GM21723 (cell line): ENCODE measurements around the gene MYEOV.
A peak's percentile ranks its signal among the peaks of the same experiment; 100 is the strongest.

Experiments used
- ATAC-seq: cut with Tn5 transposase; IDR thresholded peaks from one replicate; pipeline ENCODE4 v1.9.1; 2021; ENCODE audit warnings: mild to moderate bottlenecking, moderate library complexity; ENCODE audit not compliant: unreplicated experiment

Gene MYEOV

DNA sequence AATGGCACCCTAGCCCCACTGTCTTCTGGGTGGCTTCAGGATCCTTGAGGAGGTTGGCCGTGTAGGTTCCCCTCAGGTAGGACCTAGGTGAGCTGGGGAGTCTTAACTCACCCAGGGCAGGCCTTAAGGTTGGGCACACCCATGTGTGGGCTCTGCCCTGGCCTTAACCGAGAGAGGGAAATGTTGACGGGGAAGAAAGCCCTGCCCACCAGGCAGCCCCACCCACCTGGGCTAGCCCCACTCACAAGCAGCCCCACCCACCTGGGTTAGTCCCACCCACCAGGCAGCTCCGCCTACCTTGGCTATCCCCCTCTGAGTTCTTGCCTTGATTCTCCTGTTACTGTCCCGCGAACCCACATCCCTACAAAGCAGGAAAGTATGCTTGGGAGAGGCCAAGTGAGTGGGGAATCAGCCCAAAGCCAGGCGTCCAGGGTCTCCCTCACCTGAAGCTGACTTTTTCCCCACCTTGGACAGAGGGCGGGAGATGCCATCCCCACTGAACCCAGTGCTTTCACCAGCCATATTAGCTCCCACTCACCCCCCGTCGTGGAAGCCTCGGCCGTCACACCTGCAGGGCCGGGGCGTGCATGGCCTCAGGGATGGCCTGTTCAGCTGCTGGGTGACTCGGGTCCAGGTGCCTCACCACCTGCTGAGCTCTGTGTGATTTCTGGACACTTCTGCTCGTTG lies at the start of gene MYEOV:
Gene MYEOV (plus strand): TSS at position 337 of the 687 bp plus-strand sequence. CDS start 1,200 bp downstream, outside the sequence.
- ATAC-seq: no peak

DNA sequence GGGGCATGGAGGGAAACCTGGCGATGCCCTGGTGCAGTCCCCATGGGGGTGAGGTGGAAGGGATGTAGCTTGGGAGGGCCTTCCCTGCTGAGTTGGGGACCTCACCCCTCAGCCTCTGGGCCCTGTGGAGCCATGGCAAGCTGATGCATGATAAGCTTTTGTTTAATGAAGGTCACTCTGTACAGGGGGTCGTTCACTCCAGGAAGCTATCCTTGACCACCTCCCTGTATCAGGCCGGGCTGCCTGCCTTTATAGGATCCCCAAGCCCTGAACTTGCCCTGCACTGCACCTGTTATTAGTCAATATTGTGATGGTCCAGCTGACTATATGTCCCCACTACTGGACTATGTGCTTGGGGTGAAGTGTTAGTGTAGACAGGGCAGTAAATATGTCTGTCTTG lies 49.7 kb upstream of the MYEOV start:
- ATAC-seq: no peak

DNA sequence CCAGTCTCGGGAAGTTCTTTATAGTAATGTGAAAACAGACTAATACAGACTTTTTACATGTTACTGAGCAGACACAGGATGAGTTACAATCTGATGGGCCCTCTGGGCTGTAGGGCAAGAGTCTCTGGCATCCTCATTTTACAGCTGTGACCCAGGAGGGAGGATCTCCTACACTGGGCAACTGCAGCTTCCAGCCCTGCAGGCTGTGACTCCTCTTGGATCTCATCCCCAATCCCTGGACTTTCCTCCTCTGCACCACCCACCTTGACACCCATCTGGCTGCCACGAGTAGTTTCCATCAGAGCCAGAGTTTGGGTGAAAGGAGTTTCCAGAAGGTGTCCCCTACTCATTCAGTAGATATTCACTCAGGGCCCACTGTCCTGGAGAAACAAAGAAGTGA lies 48.9 kb upstream of the MYEOV start:
- ATAC-seq: no peak

DNA sequence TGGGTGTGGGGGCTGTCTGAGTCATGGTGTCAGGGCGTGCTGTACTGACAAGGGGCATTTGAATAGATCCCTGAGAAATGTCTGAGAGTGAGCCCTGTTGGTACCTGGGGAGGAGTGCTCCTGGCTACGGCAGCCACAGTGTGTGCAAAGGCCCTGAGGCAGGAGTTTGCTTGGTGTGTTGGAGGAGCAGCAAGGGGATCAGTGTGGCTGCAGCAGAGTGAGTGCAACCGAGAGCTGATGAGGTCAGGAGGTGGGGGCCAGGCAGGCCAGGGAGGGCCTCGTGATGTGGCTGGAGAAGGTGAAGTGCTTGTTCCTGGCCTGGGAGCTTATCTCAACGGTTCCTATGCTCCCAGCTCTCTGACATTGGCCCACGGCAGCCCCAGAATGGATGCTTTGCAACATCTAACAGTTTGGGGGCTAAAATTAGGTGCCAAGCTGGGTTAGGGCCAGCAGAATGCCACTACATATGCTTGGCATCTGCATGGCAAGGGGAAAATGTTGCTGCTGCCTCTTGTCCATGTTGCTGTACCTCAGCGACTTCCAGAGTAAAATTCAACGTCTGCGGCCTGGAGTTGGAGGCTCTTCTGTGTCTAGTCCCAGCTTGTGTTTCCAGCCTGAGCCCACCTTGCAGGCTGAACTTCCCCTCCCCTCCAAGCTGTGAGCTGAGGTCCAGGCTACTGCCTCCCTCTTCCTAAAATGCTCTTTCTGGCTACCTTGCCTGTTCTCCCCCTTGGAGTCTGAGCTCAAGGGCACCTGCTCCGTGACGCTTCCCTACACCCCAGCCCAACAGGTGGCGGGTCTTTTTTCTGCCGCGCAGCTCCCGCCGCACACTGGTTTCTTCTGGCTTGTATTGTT lies 48.2 kb upstream of the MYEOV start:
- ATAC-seq: no peak

DNA sequence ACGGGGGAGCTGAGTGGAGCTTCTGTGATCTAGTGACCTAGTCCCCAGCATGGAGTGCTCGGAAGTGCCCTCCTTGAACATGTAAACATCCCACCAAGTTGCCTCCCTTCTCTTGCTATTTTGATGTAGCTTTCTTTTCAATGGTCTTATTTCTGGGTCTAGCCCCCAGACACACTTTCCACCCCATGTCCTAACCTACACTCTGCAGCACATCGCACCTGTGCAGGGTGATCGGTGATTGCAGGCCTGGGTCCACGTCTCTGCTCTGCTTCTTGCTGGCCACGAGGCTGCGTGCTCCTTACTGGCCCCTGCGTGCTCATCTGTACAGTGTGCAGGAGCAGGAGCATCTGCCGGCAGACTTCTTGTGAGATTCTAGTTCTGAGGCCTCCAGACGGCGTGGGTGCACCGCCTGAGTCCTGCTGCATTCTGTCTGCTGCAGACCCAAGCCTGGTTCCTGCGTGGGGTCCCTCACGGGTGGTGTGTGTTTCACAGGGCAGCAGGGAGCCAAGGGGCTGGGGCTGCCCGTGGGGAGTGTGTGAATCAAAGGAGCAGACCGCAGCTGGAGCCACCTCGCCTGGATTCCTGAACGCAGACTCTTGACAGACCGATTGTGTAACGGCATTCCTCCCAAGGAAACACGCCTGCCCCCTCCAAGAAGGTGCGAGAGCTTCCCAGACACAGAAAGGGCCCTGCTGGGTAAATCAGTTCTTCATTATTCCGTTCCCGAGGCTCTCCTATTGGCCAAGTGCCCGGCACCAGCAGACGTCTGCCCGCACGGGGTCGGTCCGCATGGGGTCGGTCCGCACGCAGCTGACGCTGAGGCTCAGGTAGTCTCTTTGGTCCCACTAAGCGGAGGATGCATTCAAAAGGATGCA lies 44.4 kb upstream of the MYEOV start:
- ATAC-seq: no peak

DNA sequence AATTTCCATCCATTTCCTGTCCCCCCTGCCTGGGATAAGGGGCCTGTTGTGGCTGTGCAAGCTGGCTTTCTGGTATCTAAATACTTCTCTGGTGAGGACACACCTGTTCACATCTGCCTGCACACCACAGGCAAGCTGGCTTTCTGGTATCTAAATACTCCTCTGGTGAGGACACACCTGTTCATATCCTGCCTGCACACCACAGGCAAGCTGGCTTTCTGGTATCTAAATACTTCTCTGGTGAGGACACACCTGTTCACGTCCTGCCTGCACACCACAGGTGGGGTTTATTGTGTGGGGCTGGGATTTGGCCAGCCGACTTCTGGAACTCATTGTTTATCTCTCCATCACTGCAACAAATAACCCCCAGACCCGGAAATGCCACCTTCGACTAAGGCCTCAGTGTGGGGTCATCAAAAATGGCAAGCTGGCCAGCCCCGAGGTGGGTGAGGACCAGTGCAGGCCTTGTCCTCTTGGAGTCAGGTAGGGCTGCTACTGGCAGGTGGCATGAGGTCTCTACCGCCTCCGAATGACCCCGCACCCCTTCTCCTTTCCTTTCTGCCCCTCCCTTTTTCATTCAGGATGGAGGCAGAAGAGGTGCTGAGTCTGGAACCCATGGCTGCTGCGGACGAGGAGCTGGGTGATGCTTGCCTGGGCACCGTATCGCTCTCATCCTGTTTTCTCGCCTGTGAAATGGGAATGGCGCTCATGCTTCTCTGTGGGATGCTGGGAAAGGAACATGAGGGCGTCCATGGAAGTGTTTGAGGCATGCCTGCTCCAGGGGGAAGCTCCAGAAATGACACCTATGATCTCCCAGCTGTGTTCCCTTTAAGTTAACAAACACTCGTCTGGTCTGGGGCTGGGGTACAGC lies 43.5 kb upstream of the MYEOV start:
- ATAC-seq: no peak

DNA sequence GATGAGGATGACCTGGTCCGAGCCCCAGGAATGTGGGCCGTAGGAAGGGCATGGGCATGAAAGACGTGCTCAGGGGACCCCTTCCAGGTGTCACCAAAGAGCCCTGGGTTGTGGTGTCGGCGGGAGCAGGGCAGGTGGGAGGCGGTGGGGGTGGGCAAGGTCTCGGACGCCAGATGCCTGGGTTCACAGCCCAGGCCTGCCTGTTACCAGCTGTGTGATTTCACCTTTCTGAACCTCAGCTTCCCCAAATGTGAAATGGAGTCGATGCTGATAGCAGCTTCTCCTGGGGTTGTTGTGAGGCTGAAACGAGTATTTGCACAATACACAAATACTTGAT lies 42.9 kb upstream of the MYEOV start:
- no peak for ATAC-seq

DNA sequence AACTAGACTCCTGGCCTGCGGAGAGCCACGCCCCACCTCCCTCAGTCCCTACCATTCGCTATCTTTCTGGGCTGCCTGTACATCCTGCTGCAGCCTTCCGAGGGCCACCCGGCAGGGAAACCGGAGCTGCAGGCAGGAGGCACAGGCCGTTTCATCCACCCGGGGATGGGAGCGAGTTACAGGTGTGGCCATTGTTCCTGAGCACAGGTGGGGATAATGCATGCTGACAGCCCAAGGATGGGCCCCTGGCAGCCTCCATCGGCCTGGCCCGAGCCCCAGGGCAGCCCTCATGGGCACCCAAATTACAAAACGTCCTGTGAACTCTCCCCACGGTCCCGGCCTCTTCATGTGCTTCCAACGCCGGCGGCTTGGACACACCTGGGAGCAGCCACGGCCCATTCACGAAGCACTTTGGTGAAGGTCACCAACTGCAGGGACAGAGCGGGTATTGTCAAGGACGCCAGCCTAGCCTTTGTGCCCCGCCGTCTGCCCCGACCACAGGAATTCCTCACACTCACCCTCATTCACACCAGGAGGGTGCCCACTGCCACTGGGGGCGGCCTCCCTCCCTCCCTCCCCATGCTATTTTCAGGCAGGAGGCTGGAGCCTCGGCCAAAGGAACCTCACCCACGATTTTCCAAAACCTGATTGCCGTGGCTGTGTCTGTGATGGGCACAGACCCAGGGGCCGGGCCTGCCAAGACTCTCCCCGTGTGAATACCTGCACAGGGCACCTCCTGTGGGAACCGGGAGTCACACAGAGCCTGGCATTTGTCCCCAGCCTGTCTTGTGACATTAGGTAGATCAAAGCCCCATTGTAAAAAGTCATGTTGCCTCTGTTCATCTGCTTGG lies 42.1 kb upstream of the MYEOV start:
- no peak for ATAC-seq

DNA sequence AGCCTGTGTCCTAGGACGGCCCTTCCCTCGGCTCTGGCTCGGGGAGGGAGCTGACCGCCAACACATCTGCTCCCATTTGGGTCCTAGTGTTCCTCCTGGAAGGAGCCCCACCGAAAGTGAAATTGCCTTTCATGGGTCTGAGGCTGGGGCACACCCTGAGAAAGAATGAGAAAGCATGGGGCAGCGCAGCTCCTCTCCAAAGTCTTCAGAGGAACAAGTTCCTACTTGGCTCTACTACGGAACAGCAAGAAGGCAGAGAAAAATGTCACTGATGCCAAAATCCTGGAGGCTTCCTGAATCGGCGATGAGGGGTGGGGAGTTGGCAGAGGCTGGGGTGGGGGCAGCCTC lies 41.5 kb upstream of the MYEOV start:
- ATAC-seq: no peak

DNA sequence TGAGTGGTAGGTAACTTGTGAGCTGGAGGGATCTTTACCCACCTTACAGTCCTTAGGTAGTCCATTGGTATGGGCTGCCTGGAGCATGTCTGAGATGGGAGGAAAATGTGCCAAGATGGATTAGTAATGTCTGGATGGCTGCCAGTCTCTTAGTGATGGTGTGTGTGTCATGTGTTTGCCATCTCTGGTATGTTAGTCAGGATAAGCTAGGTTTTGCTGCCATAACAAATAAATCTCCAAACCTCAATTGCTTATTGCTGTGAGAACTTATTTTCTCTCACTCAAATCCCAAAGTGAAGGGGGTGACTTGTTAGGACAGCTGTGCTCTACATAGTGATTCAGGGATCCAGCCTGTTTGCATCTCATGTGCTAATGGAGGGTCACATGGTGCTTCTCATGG lies 40.9 kb upstream of the MYEOV start:
- ATAC-seq: no peak

DNA sequence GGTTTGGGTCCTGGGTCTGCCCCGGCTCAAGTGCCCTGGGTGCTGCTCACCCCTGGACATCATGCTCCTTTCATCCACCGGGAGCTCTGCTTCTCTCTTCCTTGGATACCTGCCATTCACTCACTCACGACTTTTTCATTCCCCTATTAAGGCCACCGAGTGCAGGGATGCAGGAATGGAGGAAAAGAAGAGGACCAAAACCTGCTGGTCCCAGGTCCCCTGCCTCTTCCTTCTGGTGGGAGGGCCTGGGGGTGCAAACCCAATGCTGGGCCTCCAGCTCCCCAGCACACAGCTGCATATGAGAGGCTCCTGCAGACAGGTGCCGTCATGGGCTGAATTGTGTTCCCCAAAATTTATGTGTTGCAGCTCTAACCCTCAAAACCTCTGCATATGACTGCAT lies 36.8 kb upstream of the MYEOV start:
- ATAC-seq: no peak

DNA sequence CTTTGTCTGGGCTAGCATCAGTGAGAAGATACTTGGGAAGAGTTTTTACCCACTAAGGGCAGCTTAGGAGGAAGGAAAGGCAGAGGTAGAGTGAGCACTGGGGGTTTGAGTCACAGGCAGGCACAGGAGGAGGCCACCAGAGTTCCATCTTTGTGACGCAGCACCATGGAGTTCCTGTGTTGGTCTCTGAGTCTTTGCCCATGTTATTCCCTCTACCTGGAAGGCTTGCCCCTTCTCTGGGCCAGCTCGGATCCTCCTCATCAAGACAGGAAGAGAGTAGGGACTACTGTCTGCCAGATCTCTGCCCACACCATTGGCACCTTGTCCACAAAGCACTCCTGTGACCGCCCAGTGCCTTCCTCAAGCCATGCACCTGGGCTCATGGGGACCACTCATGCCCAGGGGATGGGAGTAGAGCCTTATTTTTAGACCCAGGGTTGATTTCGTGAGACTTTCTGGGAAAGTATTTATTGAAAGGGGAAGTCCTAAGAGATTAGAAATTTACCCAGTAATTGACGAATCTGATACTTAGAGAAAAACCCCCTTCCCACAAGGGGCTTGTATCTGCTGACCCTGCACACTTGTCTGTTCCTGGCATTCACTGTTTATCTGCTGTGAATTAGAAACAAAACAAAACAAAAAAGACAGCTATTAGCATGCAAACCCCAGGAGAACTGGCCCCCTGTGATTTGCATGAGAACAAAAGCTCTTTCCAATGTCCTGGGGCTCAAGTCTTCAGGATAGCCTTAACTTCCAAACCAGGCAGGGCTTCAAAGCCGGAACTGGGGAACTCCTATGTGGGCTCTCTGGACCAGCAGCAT lies 35.9 kb upstream of the MYEOV start:
- ATAC-seq: peak; percentile 54

DNA sequence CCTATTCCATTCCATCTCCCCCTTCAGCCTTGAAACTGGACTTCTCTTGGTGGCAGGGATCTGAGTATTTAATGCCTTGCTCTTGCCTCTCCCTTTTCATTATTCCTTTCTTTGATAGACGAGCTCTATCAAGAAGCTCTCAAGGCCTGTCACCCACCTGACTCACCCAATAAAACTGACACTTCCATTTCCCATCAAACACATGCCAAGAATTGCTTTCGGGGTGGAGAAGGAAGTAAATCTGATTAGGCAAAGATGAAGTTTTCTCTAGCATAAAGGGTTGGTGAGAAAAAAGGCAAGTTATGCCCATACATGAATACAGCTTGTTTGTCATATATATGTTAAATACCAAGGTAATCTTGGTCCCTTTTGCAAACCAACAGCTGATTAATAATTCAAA lies 34.9 kb upstream of the MYEOV start:
- ATAC-seq: no peak

DNA sequence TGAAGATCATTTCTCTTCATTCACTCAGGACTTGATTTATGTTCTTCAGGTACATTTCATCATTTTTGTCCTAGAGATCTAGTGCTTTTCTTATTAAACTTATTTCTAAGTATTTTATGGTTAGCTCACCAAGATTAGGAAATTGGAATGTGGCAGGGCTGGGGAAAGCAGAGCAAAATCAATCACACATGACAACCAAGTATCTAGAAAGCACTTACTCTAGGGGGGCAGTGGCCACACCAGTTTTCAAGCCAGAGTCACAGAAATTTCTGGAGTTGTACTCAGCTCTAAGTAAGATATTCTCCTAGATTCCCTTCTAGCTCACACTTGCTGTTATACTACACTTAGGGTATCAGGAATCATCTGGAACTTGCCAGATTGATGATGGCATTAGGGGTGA lies 33.3 kb upstream of the MYEOV start:
- no peak for ATAC-seq

DNA sequence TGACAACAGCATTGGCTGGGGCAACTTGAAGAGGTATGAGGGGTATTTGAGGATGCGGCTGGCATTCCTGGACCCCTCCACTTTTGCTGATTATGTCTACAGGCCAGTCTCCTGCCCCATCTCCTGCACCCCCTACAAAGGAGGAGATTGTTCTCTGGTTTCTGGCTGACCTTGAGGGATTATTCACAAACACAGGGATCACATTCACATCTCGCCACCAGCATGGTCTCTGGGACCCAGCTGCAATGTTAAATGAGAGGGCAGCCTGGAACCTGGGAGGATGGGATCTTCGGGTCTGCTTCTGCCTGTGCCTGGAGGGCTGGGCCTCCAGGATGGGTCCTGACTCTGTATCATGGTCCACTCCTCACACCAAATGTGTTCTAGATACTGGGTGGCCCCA lies 32.8 kb upstream of the MYEOV start:
- ATAC-seq: no peak

DNA sequence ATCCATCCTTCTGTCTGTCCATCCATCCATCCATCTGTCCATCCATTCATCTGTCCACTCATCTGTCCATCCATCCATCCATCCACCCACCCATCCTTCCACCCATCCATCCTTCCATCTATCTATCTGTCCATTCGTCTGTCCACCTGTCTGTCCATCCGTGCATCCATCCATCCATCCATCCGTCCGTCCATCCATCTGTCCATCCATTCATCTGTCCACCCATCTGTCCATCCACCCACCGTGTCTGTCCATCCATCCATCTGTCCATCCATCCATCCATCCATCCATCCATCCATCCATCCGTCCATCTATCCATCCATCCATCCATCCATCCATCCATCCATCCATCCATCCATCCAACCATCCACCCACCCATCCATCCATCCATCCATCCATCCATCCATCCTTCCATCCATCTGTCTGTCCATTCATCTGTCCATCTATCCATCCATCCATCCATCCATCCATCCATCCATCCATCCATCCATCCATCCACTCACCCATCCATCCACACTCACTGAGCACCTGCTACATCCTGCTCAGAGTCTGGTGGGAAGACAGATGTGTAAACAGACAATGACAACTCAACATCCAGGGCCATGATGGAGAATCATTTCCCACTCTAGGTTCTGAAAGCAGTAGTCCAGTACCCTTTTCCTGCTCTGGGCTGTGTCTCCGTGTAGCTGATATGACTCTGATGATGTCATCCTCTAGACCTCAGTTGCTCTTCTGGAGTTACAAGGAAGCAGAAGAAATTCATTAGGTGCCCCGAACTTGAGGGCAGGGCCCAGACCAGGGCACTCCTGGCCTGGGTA lies 30.8 kb upstream of the MYEOV start:
- ATAC-seq: no peak

DNA sequence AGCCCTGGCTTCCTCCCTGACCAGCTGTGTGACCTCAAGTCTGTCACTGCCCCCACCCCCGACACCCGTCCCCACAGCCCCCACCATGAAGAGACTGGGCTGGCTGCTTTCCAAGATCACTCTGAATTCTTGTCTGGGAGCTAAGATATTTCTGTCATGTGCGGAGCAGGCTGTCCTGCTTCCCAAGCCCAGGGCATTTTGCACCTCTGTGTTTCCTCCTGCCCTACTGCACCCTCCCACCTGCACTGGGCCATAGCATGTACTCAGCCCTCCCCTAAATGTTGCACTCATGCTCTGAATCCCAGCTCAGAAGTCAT lies 30.3 kb upstream of the MYEOV start:
- ATAC-seq: no peak

DNA sequence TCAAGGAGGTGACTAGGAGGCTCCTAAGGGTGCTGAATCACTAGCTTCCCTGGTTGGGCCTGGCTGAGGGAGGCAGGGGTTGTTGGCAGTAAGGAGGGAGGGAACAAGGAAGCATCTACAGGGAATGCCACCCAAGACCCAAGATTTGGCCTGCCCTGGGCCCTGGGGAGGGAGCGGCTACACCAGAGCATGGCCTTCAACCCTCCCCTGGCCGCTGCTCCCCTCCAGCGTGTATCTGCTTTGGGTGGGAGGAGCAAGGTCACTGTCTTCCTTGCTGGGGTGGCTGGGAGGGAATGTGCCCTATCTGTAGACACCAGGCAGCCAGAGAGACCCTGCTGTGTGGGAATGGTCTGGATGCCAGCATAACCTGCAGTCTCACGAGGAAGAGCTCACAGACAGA lies 29.5 kb upstream of the MYEOV start:
- ATAC-seq: no peak
